Stimulated activated CD4-positive, alpha-beta T cell treated with anti-CD3 and anti-CD28 coated beads, Interleukin-2, amount 100 ng/mL, for 24 hours (primary cell): ENCODE data around the gene BRF1.

Experiments used
- DNase-seq, 2 donors: peaks; one replicate each; pipeline ENCODE4 v3.0.0-alpha.2; 2020

Gene BRF1

DNA sequence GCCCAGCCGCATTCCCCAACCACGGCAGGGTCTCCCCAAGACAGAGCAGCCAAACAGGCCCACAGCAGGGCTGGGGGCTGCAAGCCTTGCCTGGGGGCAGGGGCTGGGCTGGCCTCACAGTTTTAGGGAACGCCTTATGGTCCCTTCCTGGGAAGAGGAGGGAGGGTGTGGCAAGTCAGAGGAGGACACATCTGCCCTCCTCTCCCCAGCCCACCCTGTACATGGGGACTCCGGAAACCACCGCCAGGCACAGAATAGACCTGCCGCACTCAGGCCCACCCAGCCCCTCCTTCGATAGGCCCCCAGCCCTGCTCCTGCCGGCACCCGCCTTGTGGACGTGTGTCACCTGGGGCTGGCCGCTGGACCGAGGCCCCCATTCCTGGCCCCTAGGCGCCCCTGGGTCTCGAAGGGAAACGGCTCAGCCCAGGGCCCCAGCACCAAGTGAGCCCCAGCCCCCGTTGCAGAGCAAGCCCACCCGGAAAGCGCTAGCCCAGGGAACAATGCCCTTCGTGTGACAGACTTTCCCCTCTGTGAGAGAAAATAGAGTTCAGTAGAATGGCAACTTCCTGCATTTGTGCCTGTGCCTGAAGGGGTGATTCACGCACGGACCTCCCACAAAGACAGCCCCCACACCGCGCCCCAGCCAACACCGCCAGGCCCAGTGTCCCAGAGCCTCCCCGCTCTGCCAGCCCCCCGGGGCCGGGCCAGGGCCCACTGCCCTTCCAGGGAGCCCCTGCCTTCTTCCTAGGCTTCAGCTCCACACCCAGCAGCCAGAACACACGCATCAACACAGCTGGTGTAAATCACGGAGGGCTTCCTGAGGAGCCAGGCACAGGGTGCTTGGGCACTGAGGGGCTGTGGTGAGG, 107.7 kb downstream of the BRF1 start:
- DNase-seq: peak in 1 of 2 donors; percentile 46

DNA sequence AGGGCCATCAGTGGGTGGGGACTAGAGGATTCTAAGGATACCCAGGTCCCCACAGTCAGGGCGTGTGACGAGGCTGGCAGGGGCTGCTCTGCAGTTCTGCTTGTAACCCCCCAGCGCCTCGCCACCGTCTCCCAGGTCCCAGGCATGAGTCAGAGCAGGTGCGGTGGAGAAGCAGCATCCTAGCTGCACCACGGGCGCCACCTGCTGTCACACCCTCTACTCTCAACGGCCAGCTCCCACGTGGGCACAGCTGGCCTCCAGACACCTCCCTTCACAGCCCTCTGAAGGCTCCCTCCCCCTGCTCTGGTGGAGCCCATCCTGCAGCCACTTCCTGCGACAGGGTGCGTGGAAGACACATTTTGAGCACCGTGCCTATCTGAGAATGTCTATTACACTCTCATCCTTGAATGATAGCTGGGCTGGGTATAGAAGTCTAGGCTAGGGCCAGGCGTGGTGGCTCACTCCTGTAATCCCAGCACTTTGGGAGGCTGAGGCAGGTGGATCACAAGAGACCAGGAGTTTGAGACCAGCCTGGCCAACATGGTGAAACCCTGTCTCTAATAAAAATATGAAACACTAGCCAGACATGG, 112.8 kb downstream of the BRF1 start:
- DNase-seq: no peak

DNA sequence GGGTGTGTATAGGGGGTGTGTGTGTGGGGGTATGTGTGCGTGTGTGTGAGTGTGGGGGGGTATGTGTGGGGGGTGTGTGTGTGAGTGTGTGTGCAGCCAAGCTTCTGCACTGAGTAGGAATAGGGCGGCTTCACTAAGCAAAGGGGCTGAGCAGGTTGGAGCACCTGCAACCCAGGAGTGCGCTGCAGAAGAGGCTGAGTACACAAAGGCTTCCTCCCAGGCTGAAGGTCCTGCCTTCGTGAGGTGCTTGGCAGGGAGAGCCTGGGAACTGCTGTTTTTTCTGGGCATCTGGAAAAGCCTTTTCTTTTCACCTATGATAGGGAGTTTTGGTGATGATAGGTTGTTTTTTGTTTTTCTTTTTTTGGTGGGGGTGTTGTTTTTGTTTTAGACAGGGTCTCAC, 113.7 kb downstream of the BRF1 start:
- no peak for DNase-seq

DNA sequence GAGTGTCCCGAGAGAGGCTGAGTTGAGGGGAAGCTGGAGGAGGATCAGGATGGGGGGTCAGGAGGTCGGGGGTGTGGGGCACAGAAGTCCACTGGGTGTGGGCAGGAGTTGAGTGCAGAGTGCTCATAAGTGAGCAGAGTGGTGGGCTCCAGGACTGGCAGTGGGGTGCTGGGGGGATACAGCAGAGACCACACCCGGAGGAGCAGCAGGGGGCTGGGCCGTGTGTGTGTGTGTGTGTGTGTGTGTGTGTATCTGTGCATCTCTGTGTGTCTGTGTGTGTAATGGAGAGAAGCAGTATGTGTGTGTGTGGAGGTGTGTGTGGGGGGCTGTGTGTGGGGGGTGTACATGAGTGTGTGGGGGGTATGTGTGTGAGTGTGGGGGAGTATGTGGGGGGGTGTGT, 114.8 kb downstream of the BRF1 start:
- DNase-seq: no peak

DNA sequence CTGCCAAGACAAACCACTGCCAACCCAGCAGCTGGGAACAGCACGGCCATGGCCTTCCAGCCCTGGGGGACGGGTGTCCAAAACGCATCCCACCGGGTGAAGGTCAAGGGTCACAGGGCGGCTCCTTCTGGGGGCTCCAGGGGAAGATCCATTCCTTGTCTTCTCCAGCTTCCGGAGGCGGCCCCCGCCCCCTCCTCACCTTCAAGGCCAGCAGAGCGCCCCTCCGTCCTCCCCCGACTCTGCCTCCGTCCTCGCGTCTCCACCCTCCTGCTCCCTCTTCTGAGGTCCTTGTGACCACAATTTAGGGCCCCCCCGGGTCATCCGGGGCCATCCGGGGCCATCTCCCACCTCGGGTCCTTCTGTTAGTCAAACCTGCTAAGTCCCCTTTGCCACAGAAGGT, 115.8 kb downstream of the BRF1 start:
- no peak for DNase-seq

DNA sequence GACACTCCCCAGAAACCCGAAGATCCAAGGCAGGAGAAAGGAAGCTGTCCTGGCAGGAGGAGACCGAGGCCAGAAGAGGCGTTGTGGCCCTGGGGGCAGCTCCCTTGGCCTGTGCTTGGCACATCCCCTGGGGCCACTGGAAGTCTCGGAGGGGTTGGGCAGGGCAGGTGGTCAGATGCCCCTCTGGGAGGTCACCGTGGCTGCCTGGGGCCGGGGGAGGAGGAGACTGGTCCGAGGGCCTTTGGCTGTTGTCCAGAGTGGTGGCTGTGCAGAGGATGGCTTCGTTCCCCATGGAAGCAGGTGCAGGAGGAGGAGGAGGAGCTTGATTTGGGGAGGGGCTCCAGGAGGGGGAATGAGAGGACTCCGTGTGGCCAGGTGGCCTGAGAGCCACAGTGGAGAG, 116.3 kb downstream of the BRF1 start:
- DNase-seq: no peak

DNA sequence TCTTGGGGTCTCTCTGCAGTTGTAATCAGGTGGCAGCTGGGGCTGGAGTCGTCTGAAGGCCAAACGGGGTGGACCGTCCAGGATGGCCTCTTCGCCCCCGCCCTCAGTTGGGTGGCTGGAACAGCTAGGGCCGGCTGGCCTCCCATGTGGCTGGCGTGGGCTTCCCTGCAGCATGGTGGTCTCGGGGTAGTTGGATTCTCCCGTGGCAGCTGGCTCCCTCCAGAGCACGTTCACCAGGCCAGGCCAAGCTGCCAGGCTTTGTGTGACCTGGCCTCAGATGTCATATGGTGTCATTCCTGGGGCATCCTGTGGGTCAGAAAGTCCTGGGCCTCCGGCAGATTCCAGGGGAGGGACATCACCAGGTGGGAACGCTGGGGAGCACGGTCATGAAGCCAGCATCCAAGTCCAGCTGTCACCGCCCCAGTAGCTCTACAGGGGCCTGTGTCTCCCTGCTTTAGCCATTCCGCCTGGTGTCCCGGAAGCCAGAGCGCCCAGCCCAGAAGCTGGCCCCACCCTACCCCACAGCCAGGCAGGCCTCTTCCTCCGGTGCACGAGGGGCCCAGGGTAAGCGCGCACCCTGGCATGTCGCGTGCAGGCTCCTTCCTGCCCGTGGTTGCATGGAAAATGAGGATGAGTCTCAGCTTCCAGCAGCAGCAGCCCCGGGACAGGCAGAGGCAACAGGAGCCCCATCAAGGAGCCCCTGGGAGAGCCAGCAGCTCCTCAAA, 118.3 kb downstream of the BRF1 start:
- DNase-seq: no peak

DNA sequence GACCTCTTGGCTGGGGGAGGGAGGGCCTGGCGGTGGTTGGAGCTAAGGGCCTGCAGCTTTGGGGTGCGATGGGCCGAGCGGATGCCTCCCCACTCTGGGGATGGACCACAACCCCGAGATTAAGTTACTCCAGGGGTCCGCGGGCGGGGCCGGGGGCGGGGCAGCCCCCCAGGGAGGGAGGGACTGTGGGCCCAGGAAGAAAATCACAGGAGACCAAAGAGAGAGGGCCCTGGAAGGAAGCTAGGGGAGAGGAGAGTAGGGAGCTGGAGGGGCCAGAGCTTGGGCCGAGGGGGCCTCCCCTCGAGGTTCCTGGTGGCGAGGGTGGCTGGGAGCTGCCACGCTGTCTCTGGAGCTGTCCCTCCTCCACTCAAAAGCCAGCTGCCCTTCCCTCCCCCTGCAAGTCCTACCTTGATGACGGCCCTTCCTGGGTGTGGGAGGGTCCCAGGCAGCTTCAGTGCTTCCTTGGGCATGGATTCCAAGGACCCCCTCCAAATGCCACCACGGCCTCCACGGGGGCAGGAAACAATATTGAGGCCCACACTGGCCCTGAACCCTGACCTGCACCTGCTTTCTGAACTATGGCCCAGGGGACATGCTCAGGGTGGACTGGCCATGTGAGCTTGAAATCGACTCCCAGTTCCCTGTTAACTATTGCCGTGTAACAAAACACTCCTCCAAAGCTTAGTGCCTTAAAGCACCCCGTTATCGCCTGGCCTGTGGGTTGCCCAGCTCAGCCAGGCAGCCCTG, 119.1 kb downstream of the BRF1 start:
- no peak for DNase-seq

DNA sequence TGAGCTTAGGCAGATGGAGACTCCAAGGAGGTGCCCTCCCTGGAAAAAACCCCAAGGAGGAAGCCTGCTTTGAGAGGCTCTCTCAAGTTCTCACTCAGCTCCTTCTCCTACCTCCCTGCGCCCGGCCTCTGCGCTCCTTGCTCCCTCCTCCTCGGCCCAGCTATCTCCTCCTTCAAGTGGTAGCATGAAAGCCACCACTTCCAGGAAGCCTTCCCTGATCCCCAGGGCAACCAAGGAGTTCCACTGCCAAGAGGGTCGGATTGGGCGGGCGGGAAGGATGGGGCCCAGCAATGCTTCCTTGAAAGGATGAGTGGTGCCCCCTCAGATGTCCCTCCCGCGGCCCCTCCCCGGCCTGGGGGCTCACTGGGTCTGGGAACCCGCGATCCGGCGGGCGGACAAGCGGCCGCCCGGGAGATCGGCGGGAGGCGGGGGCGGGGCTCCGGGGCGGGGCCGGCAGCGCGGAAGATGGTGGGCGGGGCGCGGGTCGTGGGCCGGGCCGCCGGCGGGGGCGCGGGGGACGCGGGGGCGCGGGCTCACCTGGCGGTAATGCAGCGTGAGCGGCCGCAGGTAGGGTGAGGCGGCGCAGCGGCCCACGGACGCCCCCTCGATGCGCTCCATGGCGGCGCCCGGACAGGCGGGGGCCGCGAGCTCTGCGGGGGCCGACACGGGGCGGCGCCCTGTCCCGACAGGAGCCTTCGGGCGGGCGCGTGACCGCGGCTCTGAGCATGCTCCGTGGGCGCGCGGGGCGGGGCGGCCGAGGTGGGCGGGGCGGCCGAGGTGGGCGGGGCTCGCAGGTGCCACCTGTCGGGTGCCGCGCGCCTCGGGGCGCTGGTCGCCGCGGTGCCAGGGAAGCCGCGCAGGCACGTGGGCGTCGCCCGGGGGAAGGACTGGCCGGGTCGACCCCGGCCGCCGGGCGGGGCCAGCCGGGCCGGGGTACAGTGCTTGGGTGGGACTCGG, 119.9 kb downstream of the BRF1 start, which contains the start of gene NUDT14:
Gene NUDT14 (minus strand): TSS at position 721 of the 957 bp plus-strand sequence. CDS start 103 bp downstream, at position 618.
- peak; percentile 80 to 87 for DNase-seq

DNA sequence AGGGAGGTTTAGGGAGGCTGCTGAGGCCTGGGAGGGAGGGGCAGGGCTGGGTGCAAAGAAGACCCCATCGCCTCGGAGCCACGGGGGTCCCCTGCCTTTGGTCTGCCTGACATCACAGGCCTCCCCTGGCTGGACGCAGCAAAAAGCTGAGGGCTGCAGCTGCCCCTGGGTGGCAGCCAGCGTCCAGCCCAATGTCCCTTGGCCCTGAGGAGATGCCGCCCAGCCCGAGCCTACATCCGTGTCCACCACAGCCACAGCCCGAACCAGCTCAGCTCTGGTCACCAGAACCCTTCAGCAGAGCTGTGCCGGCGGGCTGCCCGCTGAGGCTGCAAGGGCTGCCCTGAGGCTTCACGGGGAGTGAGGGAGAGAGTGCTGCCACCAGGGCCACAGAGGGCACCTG, 121.6 kb downstream of the BRF1 start:
- DNase-seq: no peak

DNA sequence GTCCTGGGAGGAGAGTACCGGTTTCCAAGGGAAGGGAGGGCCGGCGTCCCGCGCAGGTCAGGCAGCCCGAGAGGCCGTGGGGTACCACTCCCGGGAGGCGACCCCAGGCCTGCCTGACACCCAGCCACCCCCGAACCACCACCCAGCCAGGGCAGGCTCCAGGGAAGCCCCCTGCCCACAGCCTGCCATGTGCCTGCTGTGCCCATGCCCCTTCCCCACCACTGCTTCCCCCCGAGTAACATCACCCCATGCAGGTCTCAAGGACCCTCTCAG, 122.0 kb downstream of the BRF1 start:
- DNase-seq: no peak

DNA sequence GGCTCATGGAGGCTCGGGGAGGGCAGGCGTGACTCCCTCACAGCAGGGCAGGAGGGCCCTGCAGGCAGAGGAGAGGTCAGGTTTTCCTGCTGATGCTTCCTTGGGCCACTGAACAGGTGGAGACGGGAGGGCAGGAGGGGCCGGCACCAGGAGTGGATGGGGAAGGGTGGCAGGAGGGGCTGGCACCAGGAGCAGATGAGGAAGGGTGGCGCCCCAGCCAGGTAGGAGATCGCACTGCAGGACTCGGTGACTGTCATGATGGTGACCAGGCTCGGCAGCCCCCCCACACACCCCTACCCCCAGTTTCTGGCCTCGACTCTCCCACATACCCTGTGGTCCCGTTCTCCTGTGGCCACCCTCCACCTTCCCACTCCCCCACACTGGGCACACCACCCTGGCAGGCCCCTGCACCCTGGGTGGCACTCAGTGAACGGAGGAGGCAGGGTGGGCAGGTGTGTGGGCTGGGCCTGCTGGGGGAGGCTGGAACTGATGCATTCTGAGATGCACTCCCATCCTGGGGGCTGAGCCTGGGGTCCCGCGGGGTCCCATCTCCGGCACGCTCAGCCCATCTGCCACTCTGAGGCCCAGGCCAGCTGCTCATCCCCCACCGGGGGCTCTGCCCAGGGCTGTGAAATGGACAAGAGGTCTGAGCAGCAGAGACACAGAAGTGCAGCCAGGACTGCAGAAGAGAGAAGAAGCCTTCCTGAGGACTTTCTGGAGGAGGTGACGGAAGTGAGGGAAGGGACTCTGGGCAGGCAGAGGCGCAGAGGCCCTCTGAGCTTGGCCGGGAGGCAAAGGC, 122.5 kb downstream of the BRF1 start:
- DNase-seq: no peak

DNA sequence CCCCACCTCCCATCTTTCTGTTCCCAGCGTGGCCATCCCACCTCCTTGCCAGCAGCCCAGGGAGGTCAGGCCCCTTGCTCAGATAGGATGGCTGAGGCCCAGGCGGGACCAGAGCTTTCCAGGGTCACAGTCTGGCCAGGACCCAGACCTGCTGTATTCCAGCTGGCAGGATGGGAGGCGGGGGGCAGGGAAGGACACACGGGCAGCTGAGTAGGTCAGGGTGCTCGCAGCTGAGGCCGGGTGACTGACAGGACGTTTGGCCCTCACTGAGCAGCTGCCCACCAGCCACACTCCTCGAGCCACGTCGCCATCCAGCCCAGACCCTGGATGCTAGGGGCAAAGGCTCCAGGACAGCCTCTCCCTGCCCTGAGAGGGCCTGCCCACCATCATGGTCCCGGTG, 123.7 kb downstream of the BRF1 start:
- no peak for DNase-seq

DNA sequence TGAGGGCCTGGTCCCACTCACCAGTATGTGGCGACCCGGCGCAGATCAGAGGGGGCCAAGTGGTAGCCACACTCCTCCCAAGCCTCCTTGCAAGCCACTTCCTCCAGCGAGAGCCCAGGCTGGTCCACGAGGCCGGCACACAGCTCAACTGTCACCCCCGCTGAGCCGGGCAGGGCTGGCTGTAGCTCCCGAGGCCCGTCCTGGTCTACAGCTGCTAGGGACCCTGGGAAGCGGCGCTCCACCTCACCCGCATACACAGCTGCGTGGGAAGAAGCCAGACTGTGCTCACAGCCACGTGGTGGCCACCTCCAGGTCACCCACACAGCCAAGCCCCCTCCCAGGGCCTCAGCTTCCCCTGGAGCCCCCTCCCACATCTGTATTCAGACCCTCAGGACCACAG, 124.3 kb downstream of the BRF1 start:
- no peak for DNase-seq

DNA sequence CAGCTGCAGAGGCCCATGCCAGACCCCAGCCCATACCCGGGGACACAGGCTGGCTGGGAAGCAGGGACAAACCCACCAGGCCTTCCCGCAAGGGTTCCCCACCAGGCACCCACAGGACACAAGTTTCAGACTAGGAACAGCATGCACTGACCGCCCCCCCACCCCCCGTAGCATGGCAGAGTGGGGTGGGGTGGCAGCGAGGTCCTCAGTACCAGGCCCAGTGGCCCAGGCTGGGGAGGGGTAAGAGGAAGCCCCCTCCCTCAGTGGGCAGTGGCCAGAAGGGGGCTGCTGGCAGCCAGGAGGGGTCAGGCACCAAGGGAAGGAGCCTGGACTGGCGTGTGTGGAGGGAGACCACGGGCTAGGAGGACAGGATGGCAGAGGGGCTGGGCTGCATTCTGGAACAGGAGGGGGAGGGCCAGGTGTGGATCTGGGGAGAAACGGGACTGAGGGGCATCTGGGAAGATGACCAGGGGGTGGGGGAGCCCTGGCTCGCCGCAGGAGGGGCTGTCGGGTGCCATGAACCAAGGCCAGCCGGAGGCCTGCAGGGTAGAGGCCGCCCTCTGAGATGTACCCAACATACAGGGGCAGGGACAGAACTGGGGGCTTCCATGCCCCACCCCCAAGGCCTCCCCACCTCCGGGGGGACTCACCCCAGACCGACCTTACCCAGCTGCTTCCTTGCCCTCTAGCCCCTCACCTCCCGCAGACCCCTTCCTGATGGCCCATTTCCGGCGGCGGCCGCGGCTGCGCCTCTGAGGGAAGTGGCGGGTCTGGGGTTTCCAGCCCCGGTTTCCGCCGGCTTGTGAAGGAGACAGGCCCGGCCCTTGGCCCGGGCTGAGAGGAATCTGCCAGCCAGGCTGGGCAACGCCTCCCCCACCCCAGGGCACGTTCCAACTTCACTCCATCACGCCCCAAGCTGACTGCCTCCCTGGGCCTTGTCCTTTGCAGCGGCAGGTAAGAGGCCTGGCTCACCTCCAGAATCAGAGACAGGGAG, 126.6 kb downstream of the BRF1 start:
- DNase-seq: peak; percentile 39 to 46

DNA sequence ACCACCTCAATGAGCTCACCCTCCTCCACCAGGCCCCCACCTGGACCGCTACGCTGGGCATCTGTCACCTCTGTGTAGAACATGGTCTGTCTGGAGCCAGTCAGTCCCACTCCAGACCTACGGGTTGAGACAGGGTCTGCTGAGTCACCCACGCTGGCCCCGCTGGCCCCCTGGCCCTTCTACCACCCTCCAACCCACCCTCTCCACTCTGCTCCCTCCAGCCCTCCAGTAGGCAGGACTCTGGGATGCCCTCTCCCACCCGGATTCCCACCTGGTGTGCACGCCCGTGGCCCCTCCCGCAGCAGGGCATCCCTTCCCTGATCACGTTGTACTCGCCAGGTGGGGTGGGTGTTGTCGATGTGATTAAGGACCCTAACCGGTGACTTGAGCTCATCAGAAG, 127.7 kb downstream of the BRF1 start:
- no peak for DNase-seq

DNA sequence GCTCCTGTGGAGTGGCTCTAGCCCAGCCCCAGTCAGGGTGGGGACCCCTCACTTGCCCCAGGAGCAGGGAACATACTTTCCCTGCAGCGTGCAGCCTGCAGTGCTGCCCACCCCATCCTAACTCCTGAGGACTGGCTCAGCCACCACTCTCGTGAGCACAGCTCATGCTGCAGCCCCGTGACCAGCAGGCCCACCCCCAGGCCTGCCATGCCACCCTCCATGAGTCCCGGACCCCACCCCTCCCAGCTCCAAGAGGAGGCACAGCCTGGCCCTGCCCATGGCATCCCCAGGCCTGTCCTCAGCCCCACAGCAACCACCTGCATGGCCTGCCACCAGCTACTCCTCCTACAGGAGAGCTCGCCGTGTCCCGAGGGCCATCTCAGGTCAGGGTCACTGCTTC, 128.3 kb downstream of the BRF1 start:
- DNase-seq: no peak

DNA sequence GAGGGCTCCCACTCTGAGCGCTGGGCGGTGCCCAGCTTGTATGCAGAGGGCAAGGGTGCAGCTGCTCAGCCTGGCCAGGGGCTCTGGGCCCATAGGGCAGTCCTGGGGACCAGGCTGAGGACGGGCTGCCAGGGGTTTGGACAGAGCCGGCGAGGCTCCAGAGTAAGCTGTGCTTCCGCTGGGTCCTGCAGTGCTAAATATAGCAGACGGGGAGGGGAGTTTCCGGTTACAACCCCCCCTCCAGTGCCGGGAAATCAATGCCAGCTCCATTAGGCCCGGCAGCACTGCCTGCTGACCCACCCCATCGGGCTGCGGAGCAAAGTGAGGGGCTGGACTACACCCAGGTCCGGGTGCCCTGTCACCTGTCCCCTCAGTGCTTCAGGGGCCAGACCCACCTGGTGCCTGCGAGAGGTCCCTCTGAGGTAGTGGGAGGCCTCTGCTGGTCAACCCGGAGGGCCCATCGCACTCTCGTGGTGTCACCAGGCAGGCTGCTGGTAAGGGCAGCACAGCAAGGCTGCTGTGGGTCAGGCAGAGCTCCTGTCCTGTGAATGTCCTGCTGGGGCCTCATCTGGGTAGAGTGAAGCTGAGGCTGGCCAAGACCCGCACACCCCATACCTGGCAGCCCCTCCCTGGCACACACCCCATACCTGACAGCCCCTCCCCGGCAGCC, 129.7 kb downstream of the BRF1 start:
- DNase-seq: no peak
